Loucy (cell line): ENCODE data around the gene PRKCE.

ENCODE experiments used
- EZH2phosphoT487 ChIP-seq: fragments of 200-600 bp; IDR thresholded peaks from 2 replicates; pipeline ENCODE4 v1.6.1; 2018; ENCODE audit warnings: antibody characterized with exemption, mild to moderate bottlenecking, moderate library complexity, borderline replicate concordance
- TF ChIP-seq, protein P1 (sequence below): fragments of 200-600 bp; sonication (generic); conservative IDR thresholded peaks from 2 replicates; pipeline ENCODE4 v1.5.1; 2014; ENCODE audit warnings: mild to moderate bottlenecking, antibody characterized with exemption, low read length

DNA sequence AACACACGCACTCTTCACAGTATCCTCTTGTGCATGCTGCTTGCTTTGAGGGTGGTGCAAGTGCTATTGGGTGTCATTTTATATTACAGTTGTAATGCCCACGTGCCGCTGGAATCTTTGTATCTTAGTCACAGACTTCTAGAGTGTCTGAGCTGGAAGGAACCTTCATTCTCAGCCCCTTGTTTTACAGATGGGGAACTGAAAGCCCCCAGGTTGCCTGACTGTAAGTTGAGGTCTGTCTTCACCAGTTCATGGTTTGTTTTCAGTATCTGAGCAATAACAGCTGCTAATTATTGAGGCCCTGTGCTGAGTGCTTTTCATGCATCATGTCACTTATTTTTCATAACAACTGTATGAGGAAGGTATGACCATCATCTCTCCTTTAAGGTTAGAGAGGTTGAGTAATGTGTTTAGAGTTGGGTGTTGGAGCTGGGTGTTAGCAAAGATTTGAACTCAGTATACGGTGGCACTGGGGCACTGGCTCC, 77.0 kb downstream of the PRKCE start:
- TF ChIP-seq, protein P1, sequence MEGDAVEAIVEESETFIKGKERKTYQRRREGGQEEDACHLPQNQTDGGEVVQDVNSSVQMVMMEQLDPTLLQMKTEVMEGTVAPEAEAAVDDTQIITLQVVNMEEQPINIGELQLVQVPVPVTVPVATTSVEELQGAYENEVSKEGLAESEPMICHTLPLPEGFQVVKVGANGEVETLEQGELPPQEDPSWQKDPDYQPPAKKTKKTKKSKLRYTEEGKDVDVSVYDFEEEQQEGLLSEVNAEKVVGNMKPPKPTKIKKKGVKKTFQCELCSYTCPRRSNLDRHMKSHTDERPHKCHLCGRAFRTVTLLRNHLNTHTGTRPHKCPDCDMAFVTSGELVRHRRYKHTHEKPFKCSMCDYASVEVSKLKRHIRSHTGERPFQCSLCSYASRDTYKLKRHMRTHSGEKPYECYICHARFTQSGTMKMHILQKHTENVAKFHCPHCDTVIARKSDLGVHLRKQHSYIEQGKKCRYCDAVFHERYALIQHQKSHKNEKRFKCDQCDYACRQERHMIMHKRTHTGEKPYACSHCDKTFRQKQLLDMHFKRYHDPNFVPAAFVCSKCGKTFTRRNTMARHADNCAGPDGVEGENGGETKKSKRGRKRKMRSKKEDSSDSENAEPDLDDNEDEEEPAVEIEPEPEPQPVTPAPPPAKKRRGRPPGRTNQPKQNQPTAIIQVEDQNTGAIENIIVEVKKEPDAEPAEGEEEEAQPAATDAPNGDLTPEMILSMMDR: no peak
- TF ChIP-seq EZH2phosphoT487: no peak
